Epithelial cell of esophagus (primary cell): ENCODE data around the gene GNA14.

Experiments
- DNase-seq: peaks from one replicate; pipeline ENCODE4 v3.0.0; 2010; ENCODE audit warnings: low read depth
- H3K4me3 ChIP-seq: 2 replicates; pipeline ENCODE4 v1.5.1; 2011; ENCODE audit warnings: mild to moderate bottlenecking, low read length, control low read depth
- CTCF ChIP-seq: IDR thresholded peaks from 2 replicates; pipeline ENCODE4 v1.5.1; 2011; ENCODE audit warnings: low read depth, mild to moderate bottlenecking, low read length, control low read depth, inconsistent platforms; ENCODE audit not compliant: insufficient read depth; ENCODE audit errors: missing control alignments

GNA14 gene

DNA sequence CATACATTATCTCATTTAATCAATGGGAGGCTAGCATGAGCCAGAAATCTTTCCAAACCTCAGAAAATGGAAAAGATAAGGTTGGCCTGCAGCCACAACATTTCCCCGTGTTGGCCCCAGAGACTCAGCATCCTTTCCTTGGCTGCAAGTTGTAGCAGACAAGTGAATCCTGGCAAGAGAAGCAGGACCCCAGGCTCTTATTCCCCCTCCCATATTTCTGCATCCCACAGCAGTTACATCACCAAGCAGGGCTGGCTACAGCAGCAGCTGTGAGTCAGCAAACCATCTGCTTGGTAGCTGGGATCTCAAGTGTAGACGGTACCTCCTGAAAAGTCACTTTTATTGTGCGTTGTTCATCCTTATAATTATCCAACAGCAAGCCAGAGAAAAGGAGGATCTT is 212.4 kb downstream of the GNA14 start:
- no peak overlapping the region for H3K4me3 ChIP-seq
- no peak for TF ChIP-seq CTCF
- DNase-seq, result peak; percentile 18

DNA sequence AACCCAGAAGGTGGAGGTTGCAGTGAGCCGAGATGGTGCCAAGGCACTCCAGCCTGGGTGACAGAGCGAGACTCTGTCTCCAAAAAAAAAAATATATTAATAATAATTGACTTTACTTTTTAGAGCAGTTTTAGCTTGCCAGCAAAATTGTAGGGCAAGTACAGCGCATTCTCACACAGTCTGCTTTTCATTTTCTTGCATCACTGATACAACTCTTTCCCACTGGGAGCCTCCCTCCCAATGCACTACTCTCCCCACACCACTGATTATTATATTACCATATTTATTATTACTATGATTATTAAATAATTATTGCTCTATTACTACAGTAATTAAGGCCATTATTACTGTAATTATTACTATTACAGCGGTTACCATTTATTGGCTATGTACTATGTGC is 212.8 kb downstream of the GNA14 start:
- DNase-seq, result no peak
- TF ChIP-seq CTCF, result no peak
- no peak overlapping the region for H3K4me3 ChIP-seq

- peak; percentile 100 for TF ChIP-seq CTCF
- peak; percentile 73 for DNase-seq
- no peak overlapping the region for H3K4me3 ChIP-seq
These were observed 214.3 kb downstream of the GNA14 start for GRCh38 chr9:77433675-77434445.

- TF ChIP-seq CTCF, result no peak
- DNase-seq, result no peak
- no peak overlapping the region for H3K4me3 ChIP-seq
These were observed 216.1 kb downstream of the GNA14 start for GRCh38 chr9:77432053-77432452.

GRCh38 chr9:77429928-77430327 is 218.2 kb downstream of the GNA14 start:
- TF ChIP-seq CTCF, result no peak
- DNase-seq, result no peak
- H3K4me3 ChIP-seq, result no peak overlapping the region

GRCh38 chr9:77427256-77427927 is 220.7 kb downstream of the GNA14 start:
- TF ChIP-seq CTCF, result no peak
- H3K4me3 ChIP-seq, result no peak overlapping the region
- no peak for DNase-seq
